GM12878 (cell line): ENCODE measurements around the gene RAB26. TPM values are rescaled to one million over a fixed set of nuclear protein-coding genes. Genes with fewer than 3 reads are reported as not detected.

Source experiments
- ATAC-seq: fragments of 200-7000 bp; cut with Tn5 transposase; 3 replicates; pipeline ENCODE4 v1.9.1; 2020; ENCODE audit warnings: mild to moderate bottlenecking, moderate library complexity
- BruUV-seq: library from RNA; stranded (reverse); fragments of 400-500 nt; replicated peaks from 2 replicates; lab custom pipeline; 2021; lab: Mats Ljungman, UMichigan
- CTCF ChIA-PET: fragments of 300-600 bp; sonication (Branson Sonifier 250); formaldehyde crosslinking; extraction: SDS; loops from one replicate; lab custom pipeline; 2021; ENCODE audit warnings: inconsistent platforms; lab: Yijun Ruan, JAX
- POLR2A ChIA-PET: fragments of 350-600 bp; formaldehyde crosslinking; extraction: SDS; loops from one replicate; lab custom pipeline; 2021; ENCODE audit warnings: inconsistent platforms; lab: Charles Lee
- RAD21 ChIA-PET: fragments of 300-600 bp; sonication (Branson Sonifier 250); formaldehyde crosslinking; loops from one replicate; lab custom pipeline; 2023; ENCODE audit warnings: antibody characterized with exemption; ENCODE audit not compliant: unreplicated experiment; lab: Charles Lee
- SMC1A ChIA-PET: fragments of 300-600 bp; sonication (Branson Sonifier 250); formaldehyde crosslinking; loops from one replicate; lab custom pipeline; 2023; ENCODE audit not compliant: unreplicated experiment, uncharacterized antibody; lab: Charles Lee
- DNase-seq: peaks from one replicate; pipeline ENCODE4 v3.0.0-alpha.2; 2011; ENCODE audit warnings: low read depth, low spot score
- FAIRE-seq: peaks from 3 replicates; lab custom pipeline; 2011; peaks lifted over from hg19 to GRCh38; lab: Jason Lieb, UNC
- H2AFZ ChIP-seq: 2 replicates; pipeline ENCODE4 v1.6.0; 2011; ENCODE audit warnings: low read depth, low read length, control low read depth; ENCODE audit not compliant: control insufficient read depth
- H3K27ac ChIP-seq: 2 replicates; pipeline ENCODE4 v1.5.1; 2011; ENCODE audit warnings: control low read depth; ENCODE audit not compliant: control insufficient read depth, insufficient read depth
- H3K27me3 ChIP-seq, 2 experiments: replicated peaks in 1 of 2; 2 replicates each; pipeline versions ENCODE4 v1.6.0 to v1.6.1; 2011; ENCODE audit warnings: low read length in 1 of 2; ENCODE audit not compliant: control insufficient read depth in 2 of 2, insufficient read depth in 2 of 2
- H3K36me3 ChIP-seq, 2 experiments: 2 replicates each; pipeline ENCODE4 v1.5.1; 2011; ENCODE audit warnings: low read length in 1 of 2; ENCODE audit not compliant: control insufficient read depth in 2 of 2, insufficient read depth in 2 of 2
- H3K4me1 ChIP-seq: 2 replicates; pipeline ENCODE4 v1.6.1; 2011; ENCODE audit warnings: mild to moderate bottlenecking, low read length, moderate library complexity, mixed read lengths; ENCODE audit not compliant: control insufficient read depth, insufficient read depth
- H3K4me2 ChIP-seq: 2 replicates; pipeline ENCODE4 v1.6.0; 2011; ENCODE audit warnings: control low read depth; ENCODE audit not compliant: control insufficient read depth, insufficient read depth
- H3K4me3 ChIP-seq: fragments of 200-600 bp; sonication (generic); 2 replicates; pipeline ENCODE4 v1.5.1; 2016
- H3K79me2 ChIP-seq: 2 replicates; pipeline ENCODE4 v1.6.0; 2011; ENCODE audit warnings: low read length; ENCODE audit not compliant: control insufficient read depth, insufficient read depth
- H3K9ac ChIP-seq: 2 replicates; pipeline ENCODE4 v1.8.0; 2011; ENCODE audit warnings: low read length, control low read depth, mixed read lengths; ENCODE audit not compliant: control insufficient read depth, insufficient read depth
- H3K9me3 ChIP-seq: replicated peaks from 3 replicates; pipeline ENCODE4 v1.5.1; 2011; ENCODE audit warnings: mild to moderate bottlenecking, low read length; ENCODE audit not compliant: control insufficient read depth, insufficient read depth
- H4K20me1 ChIP-seq: 2 replicates; pipeline ENCODE4 v1.6.0; 2011; ENCODE audit not compliant: control insufficient read depth, insufficient read depth
- BHLHE40 ChIP-seq, 2 experiments: fragments of 450-650 bp in 1 of 2; IDR thresholded peaks; 2 replicates each; pipeline ENCODE4 v1.6.1; 2011 to 2017; ENCODE audit warnings: low read depth in 2 of 2, borderline replicate concordance in 1 of 2, improper control_type of control experiment in 1 of 2, low read length in 1 of 2, mild to moderate bottlenecking in 1 of 2
- CBFB ChIP-seq: IDR thresholded peaks from 2 replicates; pipeline ENCODE4 v1.6.1; 2016; ENCODE audit warnings: antibody characterized with exemption, low read depth
- CREM ChIP-seq: IDR thresholded peaks from 2 replicates; pipeline ENCODE4 v1.6.1; 2014; ENCODE audit warnings: antibody characterized with exemption, low read depth
- FOS ChIP-seq: IDR thresholded peaks from 3 replicates; pipeline ENCODE4 v1.6.1; 2011; ENCODE audit warnings: borderline replicate concordance; ENCODE audit not compliant: insufficient read length; ENCODE audit errors: extremely low read depth
- KDM1A ChIP-seq: fragments of 200-600 bp; sonication (generic); IDR thresholded peaks from 2 replicates; pipeline ENCODE4 v1.6.1; 2016; ENCODE audit warnings: borderline replicate concordance
- MEF2B ChIP-seq: fragments of 450-650 bp; IDR thresholded peaks from 2 replicates; pipeline ENCODE4 v1.6.1; 2018; ENCODE audit warnings: mild to moderate bottlenecking, moderate library complexity; ENCODE audit not compliant: partially characterized antibody, poor library complexity, severe bottlenecking
- NFXL1 ChIP-seq: fragments of 450-650 bp; IDR thresholded peaks from 2 replicates; pipeline ENCODE4 v1.6.1; 2017; ENCODE audit warnings: antibody characterized with exemption, mild to moderate bottlenecking, borderline replicate concordance
- NRF1 ChIP-seq: conservative IDR thresholded peaks from 2 replicates; pipeline ENCODE4 v1.6.1; 2011; ENCODE audit warnings: mild to moderate bottlenecking, low read depth, low read length, improper control_type of control experiment
- RELA ChIP-seq: fragments of 450-650 bp; IDR thresholded peaks from 2 replicates; pipeline ENCODE4 v1.8.0; 2014; ENCODE audit warnings: borderline replicate concordance; ENCODE audit not compliant: partially characterized antibody
- SP1 ChIP-seq: IDR thresholded peaks from one replicate; pipeline ENCODE4 v1.6.1; 2011; ENCODE audit warnings: low read depth, low read length
- SRF ChIP-seq, 2 experiments: IDR thresholded peaks; 2 replicates each; pipeline ENCODE4 v1.6.1; 2011; ENCODE audit warnings: low read depth in 2 of 2, low read length in 2 of 2, mild to moderate bottlenecking in 1 of 2, moderate library complexity in 1 of 2
- TARDBP ChIP-seq: IDR thresholded peaks from 2 replicates; pipeline ENCODE4 v1.6.1; 2016; ENCODE audit warnings: borderline replicate concordance
- YBX1 ChIP-seq: fragments of 450-650 bp; IDR thresholded peaks from 2 replicates; pipeline ENCODE4 v1.6.1; 2016; ENCODE audit warnings: antibody characterized with exemption
- WGBS: methylation state at CpG from one replicate; pipeline ENCODE4 v1.1.6; 2016; ENCODE audit warnings: low lambda C conversion rate; ENCODE audit not compliant: insufficient replicate concordance, insufficient coverage; ENCODE audit errors: missing lambda C conversion rate; 5-methylcytosine and 5-hydroxymethylcytosine counted together
- in situ Hi-C: fragments of 300-500 bp; cut with MboI; formaldehyde crosslinking; loops from 9 replicates; pipeline ENCODE4 v1.14.3; 2018; ENCODE audit warnings: mixed read lengths
- intact Hi-C: fragments of 100-400 bp; cut with micrococcal nuclease; formaldehyde crosslinking; loops from one replicate; pipeline ENCODE4 v1.14.2; 2022; ENCODE audit not compliant: unreplicated experiment
- polyA plus RNA-seq, 11 experiments: library from polyadenylated mRNA; depleted of rRNA in 4 of 11; unstranded in 6 of 11; stranded (reverse) in 5 of 11; fragments of >200 nt; fragmentation: Nextera tagmentation in 4 of 11; fragmentation: Illumina TruSeq in 1 of 11; extraction: Ambion mirVana in 4 of 11; extraction: Trizol in 1 of 11; gene quantifications; 1 replicate in 1 of 11; 2 replicates in 10 of 11; pipeline versions ENCODE4 v1.2.1 to v1.2.3, GENCODE V29; 2011 to 2016; ENCODE audit warnings: inconsistent platforms in 2 of 11, missing spikeins in 2 of 11, low read depth in 1 of 11
- total RNA-seq, 4 experiments: library from RNA; depleted of rRNA in 3 of 4; stranded (reverse); fragments of >200 nt in 3 of 4; fragmentation: Illumina TruSeq in 1 of 4; extraction: Trizol in 1 of 4; gene quantifications; 2 replicates each; pipeline versions ENCODE4 v1.2.1 to v1.2.3, GENCODE V29; 2013 to 2021
- TF ChIP-seq, protein P1 (sequence below): fragments of 150-350 bp; IDR thresholded peaks from 2 replicates; pipeline ENCODE4 v1.6.1; 2016; ENCODE audit warnings: low read depth, low read length

The RAB26 gene
- total and polyA plus RNA-seq, 10 of the 15 experiments (the other 5 are each of a cell fraction or from before 2014, with no cell fraction given), result 0.13 to 4.5 (median 0.33) TPM; not detected in 1

DNA sequence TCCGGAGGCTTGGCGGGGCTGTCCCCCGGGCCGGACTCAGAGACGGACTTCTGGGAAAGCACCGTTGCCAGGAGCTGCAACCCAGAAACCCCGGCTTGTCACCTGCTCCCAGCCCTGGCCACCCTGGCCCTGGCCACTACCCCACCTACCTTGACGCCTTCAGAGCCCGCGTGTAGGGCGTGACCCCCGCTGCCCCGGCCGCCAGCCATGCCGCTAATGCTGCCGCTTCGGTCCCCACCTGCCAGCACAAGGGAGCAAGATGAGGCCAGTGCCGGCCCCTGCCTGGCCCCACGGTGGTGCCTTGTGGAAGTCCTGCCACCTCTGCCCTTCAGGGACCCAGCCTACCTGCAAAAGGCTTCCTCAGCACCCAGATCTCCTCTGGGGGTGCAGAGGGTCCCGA lies 36.5 kb downstream of the RAB26 start:
- Histone ChIP-seq H3K4me2 (no peak overlapping the region), H3K79me2 (no peaks in the 10 kb centered on the region), H3K36me3 (no peaks in the 10 kb centered on the region), H3K27me3 (no peaks in the 10 kb centered on the region; a peak in 1 of 4 replicates), H2AFZ (no peak overlapping the region), H3K4me3 (no peak overlapping the region), H3K4me1 (no peaks in the 10 kb centered on the region), H4K20me1 (no peaks in the 10 kb centered on the region), H3K27ac (no peak overlapping the region), H3K9me3 (no peaks in the 10 kb centered on the region), H3K9ac (no peak overlapping the region)
- no TSS peak for BruUV-seq
- 81% methylated on average over 15 of the region's 20 CpGs for WGBS
- SMC1A ChIA-PET, result no interaction called here
- CTCF ChIA-PET, result no interaction called here
- POLR2A ChIA-PET, result no interaction called here
- DNase-seq, result no peak
- TF ChIP-seq YBX1 (no peak), NRF1 (no peak), NFXL1 (no peak)
- intact Hi-C loops (no loop called here), in situ Hi-C loops (no loop called here)
- no peak for ATAC-seq
- RAD21 ChIA-PET, result no interaction called here
- FAIRE-seq, result no peak

DNA sequence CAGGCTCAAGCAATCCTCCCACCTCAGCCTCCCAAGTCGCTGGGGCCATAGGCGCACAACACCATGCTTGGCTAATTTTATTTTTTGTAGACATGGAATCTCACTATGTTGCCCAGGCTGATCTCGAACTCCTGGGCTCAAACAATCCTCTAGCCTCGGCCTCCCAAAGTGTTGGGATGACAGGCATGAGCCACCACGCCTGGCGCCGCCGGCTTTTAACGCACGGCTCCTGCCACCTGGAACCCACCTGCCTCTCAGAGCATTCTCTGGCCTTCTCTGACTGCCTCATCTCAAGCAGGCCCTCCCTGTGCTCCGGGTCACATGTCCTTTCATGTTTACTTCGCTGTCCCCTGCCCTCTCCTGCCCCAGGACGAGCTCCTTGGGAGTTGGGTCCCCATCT lies 37.6 kb downstream of the RAB26 start:
- no peak for FAIRE-seq
- SMC1A ChIA-PET, result no interaction called here
- no peak overlapping the region for H3K9ac ChIP-seq
- no peak for TF ChIP-seq CREM
- TF ChIP-seq SP1, result no peak
- TF ChIP-seq SRF (IDR thresholded peaks at IDR 0.05; ENCODE audit: low read depth in 2 of 2, low read length in 2 of 2), result no peak
- TF ChIP-seq RELA, result no peak
- TF ChIP-seq, protein P1, sequence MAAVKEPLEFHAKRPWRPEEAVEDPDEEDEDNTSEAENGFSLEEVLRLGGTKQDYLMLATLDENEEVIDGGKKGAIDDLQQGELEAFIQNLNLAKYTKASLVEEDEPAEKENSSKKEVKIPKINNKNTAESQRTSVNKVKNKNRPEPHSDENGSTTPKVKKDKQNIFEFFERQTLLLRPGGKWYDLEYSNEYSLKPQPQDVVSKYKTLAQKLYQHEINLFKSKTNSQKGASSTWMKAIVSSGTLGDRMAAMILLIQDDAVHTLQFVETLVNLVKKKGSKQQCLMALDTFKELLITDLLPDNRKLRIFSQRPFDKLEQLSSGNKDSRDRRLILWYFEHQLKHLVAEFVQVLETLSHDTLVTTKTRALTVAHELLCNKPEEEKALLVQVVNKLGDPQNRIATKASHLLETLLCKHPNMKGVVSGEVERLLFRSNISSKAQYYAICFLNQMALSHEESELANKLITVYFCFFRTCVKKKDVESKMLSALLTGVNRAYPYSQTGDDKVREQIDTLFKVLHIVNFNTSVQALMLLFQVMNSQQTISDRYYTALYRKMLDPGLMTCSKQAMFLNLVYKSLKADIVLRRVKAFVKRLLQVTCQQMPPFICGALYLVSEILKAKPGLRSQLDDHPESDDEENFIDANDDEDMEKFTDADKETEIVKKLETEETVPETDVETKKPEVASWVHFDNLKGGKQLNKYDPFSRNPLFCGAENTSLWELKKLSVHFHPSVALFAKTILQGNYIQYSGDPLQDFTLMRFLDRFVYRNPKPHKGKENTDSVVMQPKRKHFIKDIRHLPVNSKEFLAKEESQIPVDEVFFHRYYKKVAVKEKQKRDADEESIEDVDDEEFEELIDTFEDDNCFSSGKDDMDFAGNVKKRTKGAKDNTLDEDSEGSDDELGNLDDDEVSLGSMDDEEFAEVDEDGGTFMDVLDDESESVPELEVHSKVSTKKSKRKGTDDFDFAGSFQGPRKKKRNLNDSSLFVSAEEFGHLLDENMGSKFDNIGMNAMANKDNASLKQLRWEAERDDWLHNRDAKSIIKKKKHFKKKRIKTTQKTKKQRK, result no peak
- TF ChIP-seq TARDBP, result no peak
- no peak for TF ChIP-seq MEF2B
- TF ChIP-seq FOS, result no peak
- no peak for TF ChIP-seq CBFB
- no peak for TF ChIP-seq KDM1A
- no peak for TF ChIP-seq BHLHE40 (IDR thresholded peaks at IDR 0.05; ENCODE audit: borderline replicate concordance in 1 of 2, low read depth in 2 of 2, low read length in 1 of 2)

More for the DNA sequence above, 37.6 kb downstream of the RAB26 start:
- Histone ChIP-seq H3K4me1 (no peaks in the 10 kb centered on the region), H3K27ac (no peak overlapping the region), H2AFZ (no peak overlapping the region), H3K36me3 (no peaks in the 10 kb centered on the region), H4K20me1 (no peaks in the 10 kb centered on the region), H3K9me3 (no peaks in the 10 kb centered on the region), H3K79me2 (no peaks in the 10 kb centered on the region), H3K4me2 (no peak overlapping the region), H3K4me3 (no peak overlapping the region), H3K27me3 (no peaks in the 10 kb centered on the region; a peak in 1 of 4 replicates)
- no TSS peak for BruUV-seq
- ATAC-seq (no peak), DNase-seq (no peak)
- WGBS, result 74% methylated on average over 13 of the region's 13 CpGs
- in situ Hi-C loops, result no loop called here
- POLR2A ChIA-PET, result no interaction called here
- intact Hi-C loops, result no loop called here
- RAD21 ChIA-PET, result no interaction called here
- CTCF ChIA-PET, result no interaction called here
